ENCODE results near the gene ALAS1. TPM values are rescaled to one million over a fixed set of nuclear protein-coding genes. Genes with fewer than 3 reads are reported as not detected.
A peak's percentile ranks its signal among the peaks of the same experiment; 100 is the strongest.

ALAS1 gene
- total and polyA plus RNA-seq, 9 of the 15 experiments (the other 6 are each of a cell fraction or from before 2014, with no cell fraction given), result 21.4 to 49.5 (median 34.4) TPM

DNA sequence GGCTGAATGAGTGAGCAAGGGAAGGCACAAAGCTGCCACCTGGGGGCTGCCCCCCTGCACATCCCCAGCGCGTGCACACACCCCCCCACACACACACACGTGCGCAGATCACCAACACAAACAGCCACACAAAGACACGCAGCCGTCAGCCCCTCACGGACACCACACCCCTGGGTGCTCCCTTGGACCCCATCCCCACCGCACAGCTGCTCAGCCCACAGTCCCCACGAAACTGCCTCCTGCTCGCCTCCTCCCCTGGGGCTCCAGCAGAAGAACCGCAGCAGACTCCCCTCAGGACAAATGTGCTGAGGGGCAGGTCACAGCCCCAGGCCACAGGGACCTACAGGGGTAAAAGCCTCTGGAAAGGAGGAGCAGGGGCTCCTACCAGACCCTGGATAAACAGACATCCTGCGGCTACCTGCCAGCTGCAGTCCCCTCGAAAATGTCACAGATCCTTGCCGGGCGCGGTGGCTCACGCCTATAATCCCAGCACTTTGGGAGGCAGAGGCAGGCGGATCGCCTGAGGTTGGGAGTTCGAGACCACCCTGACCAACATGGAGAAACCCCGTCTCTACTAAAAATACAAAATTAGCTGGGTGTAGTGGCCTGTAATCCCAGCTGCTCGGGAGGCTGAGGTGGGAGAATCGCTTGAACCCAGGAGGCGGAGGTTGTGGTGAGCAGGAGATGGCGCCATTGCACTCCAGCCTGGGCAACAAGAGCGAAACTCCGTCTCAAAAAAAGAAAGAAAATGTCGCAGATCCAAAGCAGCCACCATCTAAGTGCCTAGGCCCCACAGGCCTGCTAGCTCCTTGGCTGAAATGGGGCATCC lies 34.5 kb downstream of the ALAS1 start:
- Histone ChIP-seq H2AFZ (ENCODE audit: low read depth, low read length) (no peak overlapping the region), H3K9me1 (ENCODE audit: control insufficient read depth, insufficient read depth, low read length) (no peaks in the 10 kb centered on the region), H3K4me1 (replicated peaks in 1 of 2; ENCODE audit: control insufficient read depth in 2 of 2, insufficient read depth in 2 of 2, low read length in 2 of 2) (peaks cover 9 to 53% of the 10 kb centered on the region in 2 experiments; a peak in 4 of 5 replicates), H3K27me3 (ENCODE audit: control insufficient read depth in 2 of 2, insufficient read depth in 2 of 2, low read length in 2 of 2) (no peaks in the 10 kb centered on the region), H3K79me2 (ENCODE audit: control insufficient read depth, insufficient read depth, low read length) (peaks cover 19% of the 10 kb centered on the region), H3K4me3 (no peak overlapping the region), H4K20me1 (replicated peaks; ENCODE audit: control insufficient read depth, insufficient read depth, low read length) (no peaks in the 10 kb centered on the region; the same call in 1 of the 2 replicates), H3K36me3 (ENCODE audit: control insufficient read depth, insufficient read depth, low read length) (peaks cover 34% of the 10 kb centered on the region; the same call in 2 of the 3 replicates), H3K27ac (ENCODE audit: extremely low read depth, low read depth, low read length) (no peak overlapping the region), H3K4me2 (ENCODE audit: insufficient read depth, low read length) (no peak overlapping the region), H3K9me3 (replicated peaks; ENCODE audit: control insufficient read depth, insufficient read depth, low read depth, low read length) (no peaks in the 10 kb centered on the region), H3K9ac (ENCODE audit: insufficient read depth in 1 of 2, low read depth in 2 of 2, low read length in 2 of 2) (peak overlapping the region in 1 of 2 experiments; percentile 71; a peak in 1 of 4 replicates)
- intact Hi-C loops (cut with micrococcal nuclease), result loop anchor here (5.0 kb wide), 1 partner anchor 105 kb away; no protein-coding TSS in a partner anchor
- no peak for DNase-seq (ENCODE audit: extremely low read depth in 1 of 4, low spot score in 3 of 4)
- ATAC-seq, result no peak
- no peak for FAIRE-seq
- in situ Hi-C loops (cut with MboI), result no loop called here
- no TSS peak for BruUV-seq (replicated peaks)
- WGBS (ENCODE audit: insufficient coverage, low coverage, missing lambda C conversion rate), result 73% methylated on average over 12 of the region's 28 CpGs
- ChIA-PET POLR2A (interaction anchor here (0.8 to 1.0 kb wide), 3 partner anchors 8 to 256 kb away, joined by 3 to 7 read pairs (median 3); no protein-coding TSS in a partner anchor), CTCF (ENCODE audit: low intra/inter-chr PET ratio) (interaction anchor here (1.0 to 3.2 kb wide), 5 partner anchors 46 to 153 kb away, joined by 3 to 18 read pairs (median 7); partner anchors contain the start of gene WDR82)
- TF ChIP-seq, protein P1, sequence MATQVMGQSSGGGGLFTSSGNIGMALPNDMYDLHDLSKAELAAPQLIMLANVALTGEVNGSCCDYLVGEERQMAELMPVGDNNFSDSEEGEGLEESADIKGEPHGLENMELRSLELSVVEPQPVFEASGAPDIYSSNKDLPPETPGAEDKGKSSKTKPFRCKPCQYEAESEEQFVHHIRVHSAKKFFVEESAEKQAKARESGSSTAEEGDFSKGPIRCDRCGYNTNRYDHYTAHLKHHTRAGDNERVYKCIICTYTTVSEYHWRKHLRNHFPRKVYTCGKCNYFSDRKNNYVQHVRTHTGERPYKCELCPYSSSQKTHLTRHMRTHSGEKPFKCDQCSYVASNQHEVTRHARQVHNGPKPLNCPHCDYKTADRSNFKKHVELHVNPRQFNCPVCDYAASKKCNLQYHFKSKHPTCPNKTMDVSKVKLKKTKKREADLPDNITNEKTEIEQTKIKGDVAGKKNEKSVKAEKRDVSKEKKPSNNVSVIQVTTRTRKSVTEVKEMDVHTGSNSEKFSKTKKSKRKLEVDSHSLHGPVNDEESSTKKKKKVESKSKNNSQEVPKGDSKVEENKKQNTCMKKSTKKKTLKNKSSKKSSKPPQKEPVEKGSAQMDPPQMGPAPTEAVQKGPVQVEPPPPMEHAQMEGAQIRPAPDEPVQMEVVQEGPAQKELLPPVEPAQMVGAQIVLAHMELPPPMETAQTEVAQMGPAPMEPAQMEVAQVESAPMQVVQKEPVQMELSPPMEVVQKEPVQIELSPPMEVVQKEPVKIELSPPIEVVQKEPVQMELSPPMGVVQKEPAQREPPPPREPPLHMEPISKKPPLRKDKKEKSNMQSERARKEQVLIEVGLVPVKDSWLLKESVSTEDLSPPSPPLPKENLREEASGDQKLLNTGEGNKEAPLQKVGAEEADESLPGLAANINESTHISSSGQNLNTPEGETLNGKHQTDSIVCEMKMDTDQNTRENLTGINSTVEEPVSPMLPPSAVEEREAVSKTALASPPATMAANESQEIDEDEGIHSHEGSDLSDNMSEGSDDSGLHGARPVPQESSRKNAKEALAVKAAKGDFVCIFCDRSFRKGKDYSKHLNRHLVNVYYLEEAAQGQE (IDR thresholded peaks at IDR 0.05; ENCODE audit: borderline replicate concordance), result peak; percentile 36; the same call in 1 of the 2 replicates
- TF ChIP-seq, protein P1 (CRISPR knock-in tag; IDR thresholded peaks at IDR 0.05; ENCODE audit: low read depth), result no peak
- TF ChIP-seq, protein P2, sequence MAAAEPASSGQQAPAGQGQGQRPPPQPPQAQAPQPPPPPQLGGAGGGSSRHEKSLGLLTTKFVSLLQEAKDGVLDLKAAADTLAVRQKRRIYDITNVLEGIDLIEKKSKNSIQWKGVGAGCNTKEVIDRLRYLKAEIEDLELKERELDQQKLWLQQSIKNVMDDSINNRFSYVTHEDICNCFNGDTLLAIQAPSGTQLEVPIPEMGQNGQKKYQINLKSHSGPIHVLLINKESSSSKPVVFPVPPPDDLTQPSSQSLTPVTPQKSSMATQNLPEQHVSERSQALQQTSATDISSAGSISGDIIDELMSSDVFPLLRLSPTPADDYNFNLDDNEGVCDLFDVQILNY (CRISPR knock-in tag; IDR thresholded peaks at IDR 0.05), result no peak
- peak in 1 of 2 experiments; percentile 45; a peak in 2 of 4 replicates for TF ChIP-seq RAD21 (CRISPR knock-in tag; conservative IDR thresholded peaks at IDR 0.05 in 1 of 2, IDR thresholded peaks at IDR 0.05 in 1 of 2)
- TF ChIP-seq, protein P3, sequence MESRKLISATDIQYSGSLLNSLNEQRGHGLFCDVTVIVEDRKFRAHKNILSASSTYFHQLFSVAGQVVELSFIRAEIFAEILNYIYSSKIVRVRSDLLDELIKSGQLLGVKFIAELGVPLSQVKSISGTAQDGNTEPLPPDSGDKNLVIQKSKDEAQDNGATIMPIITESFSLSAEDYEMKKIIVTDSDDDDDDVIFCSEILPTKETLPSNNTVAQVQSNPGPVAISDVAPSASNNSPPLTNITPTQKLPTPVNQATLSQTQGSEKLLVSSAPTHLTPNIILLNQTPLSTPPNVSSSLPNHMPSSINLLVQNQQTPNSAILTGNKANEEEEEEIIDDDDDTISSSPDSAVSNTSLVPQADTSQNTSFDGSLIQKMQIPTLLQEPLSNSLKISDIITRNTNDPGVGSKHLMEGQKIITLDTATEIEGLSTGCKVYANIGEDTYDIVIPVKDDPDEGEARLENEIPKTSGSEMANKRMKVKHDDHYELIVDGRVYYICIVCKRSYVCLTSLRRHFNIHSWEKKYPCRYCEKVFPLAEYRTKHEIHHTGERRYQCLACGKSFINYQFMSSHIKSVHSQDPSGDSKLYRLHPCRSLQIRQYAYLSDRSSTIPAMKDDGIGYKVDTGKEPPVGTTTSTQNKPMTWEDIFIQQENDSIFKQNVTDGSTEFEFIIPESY (CRISPR knock-in tag; IDR thresholded peaks at IDR 0.05), result peak; percentile 85

All from K562 (cell line).